K562 (cell line): ENCODE data around the gene TMC8. TPM values are rescaled to one million over a fixed set of nuclear protein-coding genes. Genes with fewer than 3 reads are reported as not detected.

ENCODE experiments used
- E4F1 ChIP-seq: fragments of 250-450 bp; sonication (Bioruptor Pico); IDR thresholded peaks from 2 replicates; pipeline ENCODE4 v1.5.0; 2021; ENCODE audit warnings: mild to moderate bottlenecking, borderline replicate concordance
- HIVEP1 ChIP-seq: fragments of 250-450 bp; sonication (Bioruptor Pico); IDR thresholded peaks from 2 replicates; pipeline ENCODE4 v1.4.0; 2020; ENCODE audit warnings: mild to moderate bottlenecking
- MAZ ChIP-seq, 2 experiments: fragments of 450-650 bp in 1 of 2; sonication (generic) in 1 of 2; formaldehyde crosslinking; IDR thresholded peaks in 1 of 2; conservative IDR thresholded peaks in 1 of 2; 2 replicates each; pipeline versions ENCODE4 v1.4.0 to v1.5.0; 2020; ENCODE audit warnings: mild to moderate bottlenecking in 1 of 2, missing genetic modification reagents in 1 of 2
- MTA1 ChIP-seq: fragments of 450-650 bp; IDR thresholded peaks from 2 replicates; pipeline ENCODE4 v1.6.1; 2017; ENCODE audit warnings: borderline replicate concordance
- POLR2A ChIP-seq: fragments of 450-650 bp; conservative IDR thresholded peaks from 2 replicates; pipeline ENCODE4 v1.6.1; 2016
- POLR2AphosphoS5 ChIP-seq: IDR thresholded peaks from 2 replicates; pipeline ENCODE4 v1.6.1; 2011; ENCODE audit warnings: mild to moderate bottlenecking, low read depth, low read length, moderate library complexity; ENCODE audit not compliant: control insufficient read depth, insufficient read depth
- POU5F1 ChIP-seq: fragments of 150-350 bp; IDR thresholded peaks from 2 replicates; pipeline ENCODE4 v1.6.1; 2014; ENCODE audit warnings: borderline replicate concordance, low read length, low read depth, mild to moderate bottlenecking; ENCODE audit not compliant: partially characterized antibody
- RBM15 ChIP-seq: fragments of 200-400 bp; formaldehyde crosslinking; IDR thresholded peaks from 2 replicates; pipeline ENCODE4 v1.6.1; 2018; ENCODE audit warnings: mild to moderate bottlenecking, low read length, moderate library complexity; ENCODE audit not compliant: insufficient read depth
- RNF219 ChIP-seq: fragments of 250-450 bp; sonication (Bioruptor Pico); IDR thresholded peaks from 2 replicates; pipeline ENCODE4 v1.5.0; 2022; ENCODE audit warnings: mild to moderate bottlenecking
- SP1 ChIP-seq: sonication (generic); formaldehyde crosslinking; IDR thresholded peaks from 2 replicates; pipeline ENCODE4 v1.8.1; 2022; ENCODE audit warnings: mild to moderate bottlenecking, missing genetic modification reagents
- SUPT5H ChIP-seq: fragments of 450-650 bp; IDR thresholded peaks from 2 replicates; pipeline ENCODE4 v1.6.1; 2016
- TOE1 ChIP-seq, 2 experiments: fragments of 450-650 bp in 1 of 2; sonication (generic) in 1 of 2; formaldehyde crosslinking in 1 of 2; IDR thresholded peaks; 2 replicates each; pipeline versions ENCODE4 v1.7.1 to v1.8.0; 2016 to 2022; ENCODE audit warnings: borderline replicate concordance in 2 of 2, mild to moderate bottlenecking in 2 of 2, antibody characterized with exemption in 1 of 2, inconsistent platforms in 1 of 2, low read depth in 1 of 2, missing genetic modification reagents in 1 of 2, moderate library complexity in 1 of 2
- ZNF197 ChIP-seq: fragments of 200-800 bp; sonication (Bioruptor generic); IDR thresholded peaks from 2 replicates; pipeline ENCODE4 v1.6.1; 2016; ENCODE audit warnings: low read depth, missing genetic modification characterization, missing compliant biosample characterization
- ZNF592 ChIP-seq: fragments of 450-650 bp; IDR thresholded peaks from 2 replicates; pipeline ENCODE4 v1.6.1; 2017; ENCODE audit warnings: antibody characterized with exemption, mild to moderate bottlenecking
- ZNF695 ChIP-seq: fragments of 450-650 bp; formaldehyde crosslinking; IDR thresholded peaks from 2 replicates; pipeline ENCODE4 v1.4.0; 2020; ENCODE audit warnings: mild to moderate bottlenecking, moderate library complexity
- ZNF75A ChIP-seq: fragments of 450-650 bp; formaldehyde crosslinking; IDR thresholded peaks from 2 replicates; pipeline ENCODE4 v1.4.0; 2020; ENCODE audit warnings: mild to moderate bottlenecking
- polyA plus RNA-seq, 8 experiments: library from polyadenylated mRNA; depleted of rRNA in 4 of 8; stranded (reverse) in 5 of 8; unstranded in 3 of 8; fragments of >200 nt; fragmentation: Nextera tagmentation in 2 of 8; fragmentation: Illumina TruSeq in 1 of 8; extraction: Ambion mirVana in 2 of 8; extraction: Trizol in 1 of 8; gene quantifications; 2 replicates each; pipeline versions ENCODE4 v1.2.1 to v1.2.3, GENCODE V29; 2011 to 2014; ENCODE audit warnings: inconsistent platforms in 1 of 8, missing spikeins in 1 of 8
- total RNA-seq, 7 experiments: library from RNA; depleted of rRNA in 6 of 7; stranded (reverse); fragments of >200 nt in 6 of 7; fragmentation: Illumina TruSeq in 2 of 7; extraction: Trizol in 2 of 7; gene quantifications; 2 replicates each; pipeline versions ENCODE4 v1.2.1 to v1.2.3, GENCODE V29; 2011 to 2021; ENCODE audit warnings: low replicate concordance in 1 of 7
- TF ChIP-seq, protein P1 (sequence below): sonication (generic); formaldehyde crosslinking; IDR thresholded peaks from 2 replicates; pipeline ENCODE4 v1.8.1; 2023; ENCODE audit warnings: mild to moderate bottlenecking, missing genetic modification reagents

The TMC8 gene
- total and polyA plus RNA-seq, 9 of the 15 experiments (the other 6 are each of a cell fraction or from before 2014, with no cell fraction given) = 0.13 to 10.9 (median 2.8) TPM

GRCh38 chr17:78173097-78173715 lies 42.6 kb downstream of the TMC8 start (continued):
- TF ChIP-seq E4F1 (CRISPR knock-in tag) (no peak), ZNF592 (no peak), RNF219 (CRISPR knock-in tag) (no peak), ZNF695 (CRISPR knock-in tag) (no peak), SUPT5H (0 out of 2 replicates have a peak, but pooled peaks have one; percentile 16), MTA1 (no peak), HIVEP1 (no peak), RBM15 (no peak), ZNF75A (CRISPR knock-in tag) (no peak), POLR2A (peak; percentile 39), TOE1 (IDR thresholded peaks at IDR 0.05; ENCODE audit: borderline replicate concordance) (no peak), TOE1 (CRISPR knock-in tag; IDR thresholded peaks at IDR 0.05; ENCODE audit: borderline replicate concordance, low read depth) (peak; percentile 41; the same call in 1 of the 2 replicates), POLR2AphosphoS5 (peak; percentile 55), POU5F1 (no peak), MAZ (CRISPR knock-in tag; conservative IDR thresholded peaks at IDR 0.05 in 1 of 2, IDR thresholded peaks at IDR 0.05 in 1 of 2) (no peak), SP1 (0 out of 2 replicates have a peak, but pooled peaks have one; percentile 12), ZNF197 (CRISPR knock-in tag) (no peak)
- TF ChIP-seq, protein P1, sequence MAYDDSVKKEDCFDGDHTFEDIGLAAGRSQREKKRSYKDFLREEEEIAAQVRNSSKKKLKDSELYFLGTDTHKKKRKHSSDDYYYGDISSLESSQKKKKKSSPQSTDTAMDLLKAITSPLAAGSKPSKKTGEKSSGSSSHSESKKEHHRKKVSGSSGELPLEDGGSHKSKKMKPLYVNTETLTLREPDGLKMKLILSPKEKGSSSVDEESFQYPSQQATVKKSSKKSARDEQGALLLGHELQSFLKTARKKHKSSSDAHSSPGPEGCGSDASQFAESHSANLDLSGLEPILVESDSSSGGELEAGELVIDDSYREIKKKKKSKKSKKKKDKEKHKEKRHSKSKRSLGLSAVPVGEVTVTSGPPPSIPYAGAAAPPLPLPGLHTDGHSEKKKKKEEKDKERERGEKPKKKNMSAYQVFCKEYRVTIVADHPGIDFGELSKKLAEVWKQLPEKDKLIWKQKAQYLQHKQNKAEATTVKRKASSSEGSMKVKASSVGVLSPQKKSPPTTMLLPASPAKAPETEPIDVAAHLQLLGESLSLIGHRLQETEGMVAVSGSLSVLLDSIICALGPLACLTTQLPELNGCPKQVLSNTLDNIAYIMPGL (CRISPR knock-in tag) = no peak
